Sigmoid colon (tissue), 7 donors: ENCODE results near the gene NHERF1. TPM values are rescaled to one million over a fixed set of nuclear protein-coding genes. Genes with fewer than 3 reads are reported as not detected.

Experiments used
- DNase-seq: peaks from one replicate; pipeline ENCODE4 v3.0.0-alpha.2; 2019
- H3K27ac ChIP-seq, 4 donors: fragments of 200-600 bp; sonication (generic); one replicate each; pipeline ENCODE4 v1.5.1; 2016 to 2019; ENCODE audit warnings: mild to moderate bottlenecking in 1 of 4
- H3K27me3 ChIP-seq, 3 donors: fragments of 200-600 bp; sonication (generic); one replicate each; pipeline ENCODE4 v1.5.1; 2019; ENCODE audit warnings: mild to moderate bottlenecking in 1 of 3
- H3K36me3 ChIP-seq, 4 donors: fragments of 200-600 bp; sonication (generic); one replicate each; pipeline ENCODE4 v1.5.1; 2016 to 2019
- H3K4me1 ChIP-seq, 4 donors: fragments of 200-600 bp; sonication (generic); one replicate each; pipeline ENCODE4 v1.5.1; 2017 to 2019
- H3K4me3 ChIP-seq, 4 donors: fragments of 200-600 bp; sonication (generic); one replicate each; pipeline ENCODE4 v1.5.1; 2017 to 2019; ENCODE audit warnings: mild to moderate bottlenecking in 2 of 4, moderate library complexity in 1 of 4
- H3K9me3 ChIP-seq, 4 donors: fragments of 200-600 bp in 3 of 4; sonication (generic) in 3 of 4; one replicate each; pipeline versions ENCODE4 v1.5.1 to v1.6.1; 2013 to 2019
- CTCF ChIP-seq, 4 experiments: fragments of 450-650 bp in 3 of 4; fragments of 200-600 bp in 1 of 4; IDR thresholded peaks; one replicate each; pipeline ENCODE4 v1.5.1; 2016 to 2019; ENCODE audit warnings: antibody characterized with exemption in 4 of 4, mild to moderate bottlenecking in 3 of 4, moderate library complexity in 2 of 4
- EP300 ChIP-seq, 4 donors: sonication (generic); formaldehyde crosslinking; IDR thresholded peaks; one replicate each; pipeline ENCODE4 v1.6.1; 2017; ENCODE audit warnings: antibody characterized with exemption in 4 of 4
- POLR2A ChIP-seq, 2 donors: fragments of 450-650 bp; IDR thresholded peaks; one replicate each; pipeline ENCODE4 v1.6.1; 2016; ENCODE audit warnings: antibody characterized with exemption in 2 of 2, mild to moderate bottlenecking in 2 of 2, moderate library complexity in 2 of 2
- POLR2AphosphoS5 ChIP-seq, 4 donors: sonication (generic); formaldehyde crosslinking; IDR thresholded peaks; one replicate each; pipeline ENCODE4 v1.6.1; 2017; ENCODE audit warnings: antibody characterized with exemption in 4 of 4
- WGBS, 2 donors: extraction: QIAGEN DNeasy Blood & Tissue Kit; methylation state at CpG; one replicate each; pipeline ENCODE4 v1.1.7; 2013; 5-methylcytosine and 5-hydroxymethylcytosine counted together
- intact Hi-C: fragments of 100-400 bp; cut with DNase I; formaldehyde crosslinking; loops from one replicate; pipeline ENCODE4 v1.15.1; 2023
- polyA plus RNA-seq, 3 donors: library from polyadenylated mRNA; stranded (reverse); fragments of 200-250 nt; gene quantifications; one replicate each; pipeline ENCODE4 v1.2.3, GENCODE V29; 2013
- total RNA-seq, 4 donors: library from RNA; depleted of rRNA; stranded (reverse); fragments of >200 nt; gene quantifications; one replicate each; pipeline ENCODE4 v1.1.0, GENCODE V29; 2016
- donor health status: healthy with polysubstance abuse.
- donor health status: Bipolar disorder and iron deficiency.
- donor health status: healthy.

NHERF1 gene
- total and polyA plus RNA-seq, 7 donors = 6.6 to 420 (median 12.5) TPM

GRCh38 chr17:74799097-74799496, 50.7 kb downstream of the NHERF1 start:
- peaks cover 0 to 72% (median 24%) of the 10 kb centered on the region in 4 donors for H3K36me3 ChIP-seq
- H3K27me3 ChIP-seq = no peaks in the 10 kb centered on the region
- TF ChIP-seq POLR2A (IDR thresholded peaks at IDR 0.05) = no peak
- no peak for TF ChIP-seq POLR2AphosphoS5 (IDR thresholded peaks at IDR 0.05)
- no peak for TF ChIP-seq EP300 (IDR thresholded peaks at IDR 0.05)
- no peak for TF ChIP-seq CTCF (IDR thresholded peaks at IDR 0.05)

GRCh38 chr17:74800531-74800930, 52.1 kb downstream of the NHERF1 start:
- DNase-seq = no peak
- H3K36me3 ChIP-seq = peaks cover 0 to 57% (median 17%) of the 10 kb centered on the region in 4 donors
- H3K9me3 ChIP-seq = no peaks in the 10 kb centered on the region
- H3K27ac ChIP-seq = no peak overlapping the region
- TF ChIP-seq EP300 (IDR thresholded peaks at IDR 0.05) = no peak
- TF ChIP-seq POLR2AphosphoS5 (IDR thresholded peaks at IDR 0.05) = no peak
- WGBS, 2 donors = 91% methylated on average over 7 of the region's 7 CpGs
- intact Hi-C loops = no loop called here
- no peak overlapping the region for H3K4me3 ChIP-seq
- H3K27me3 ChIP-seq = no peaks in the 10 kb centered on the region
- H3K4me1 ChIP-seq = peaks cover 0 to 21% (median 20%) of the 10 kb centered on the region in 4 donors

More at GRCh38 chr17:74799097-74799496, 50.7 kb downstream of the NHERF1 start:
- Histone ChIP-seq H3K4me1 (peaks cover 0 to 14% (median 12%) of the 10 kb centered on the region in 4 donors), H3K27ac (no peak overlapping the region), H3K9me3 (no peaks in the 10 kb centered on the region), H3K4me3 (no peak overlapping the region)
- intact Hi-C loops = no loop called here
- no peak for DNase-seq
- WGBS, 2 donors = 97% methylated on average over 14 of the region's 14 CpGs

GRCh38 chr17:74801896-74802295, 53.5 kb downstream of the NHERF1 start:
- intact Hi-C loops = no loop called here
- Histone ChIP-seq H3K27ac (no peak overlapping the region), H3K4me3 (no peak overlapping the region), H3K36me3 (peaks cover 0 to 45% (median 8%) of the 10 kb centered on the region in 4 donors), H3K9me3 (no peaks in the 10 kb centered on the region), H3K27me3 (no peaks in the 10 kb centered on the region), H3K4me1 (peaks cover 0 to 21% (median 20%) of the 10 kb centered on the region in 4 donors)
- WGBS, 2 donors = 87 to 96% methylated on average over 8 of the region's 8 CpGs
- DNase-seq = no peak
- TF ChIP-seq POLR2A (IDR thresholded peaks at IDR 0.05) = no peak
- TF ChIP-seq EP300 (IDR thresholded peaks at IDR 0.05) = no peak
- TF ChIP-seq CTCF (IDR thresholded peaks at IDR 0.05) = no peak
- TF ChIP-seq POLR2AphosphoS5 (IDR thresholded peaks at IDR 0.05) = no peak

GRCh38 chr17:74803388-74803930, 55.0 kb downstream of the NHERF1 start:
- DNase-seq = no peak
- TF ChIP-seq POLR2AphosphoS5 (IDR thresholded peaks at IDR 0.05) (peak in 1 of 4 donors; percentile 15), POLR2A (IDR thresholded peaks at IDR 0.05) (no peak)
- Histone ChIP-seq H3K4me3 (no peak overlapping the region), H3K4me1 (peaks cover 0 to 21% (median 20%) of the 10 kb centered on the region in 4 donors), H3K27me3 (no peaks in the 10 kb centered on the region), H3K36me3 (peaks cover 0 to 29% (median 6%) of the 10 kb centered on the region in 4 donors), H3K27ac (peak overlapping the region in 3 of 4 donors; percentile 17 to 66 (median 61)), H3K9me3 (no peaks in the 10 kb centered on the region)
- WGBS, 2 donors = 93 to 95% methylated on average over 12 of the region's 12 CpGs
- intact Hi-C loops = no loop called here

GRCh38 chr17:74803971-74804370, 55.5 kb downstream of the NHERF1 start:
- Histone ChIP-seq H3K27me3 (no peaks in the 10 kb centered on the region), H3K4me1 (peaks cover 0 to 21% (median 20%) of the 10 kb centered on the region in 4 donors), H3K4me3 (no peak overlapping the region), H3K36me3 (peaks cover 0 to 24% (median 5%) of the 10 kb centered on the region in 4 donors), H3K9me3 (no peaks in the 10 kb centered on the region), H3K27ac (peak overlapping the region in 3 of 4 donors; percentile 17 to 66 (median 61))
- 87 to 91% methylated on average over 5 of the region's 5 CpGs for WGBS, 2 donors
- TF ChIP-seq EP300 (IDR thresholded peaks at IDR 0.05) (no peak), POLR2AphosphoS5 (IDR thresholded peaks at IDR 0.05) (peak in 1 of 4 donors; percentile 13), CTCF (IDR thresholded peaks at IDR 0.05) (no peak), POLR2A (IDR thresholded peaks at IDR 0.05) (no peak)
- intact Hi-C loops = no loop called here
- no peak for DNase-seq
